OCI-LY1 (cell line): ENCODE measurements around the gene OR52K1.

Experiments
- EZH2 ChIP-seq: fragments of 200-600 bp; sonication (generic), shearing (Covaris generic); IDR thresholded peaks from 2 replicates; pipeline ENCODE4 v1.8.0; 2017; ENCODE audit warnings: borderline replicate concordance, mixed run types, mild to moderate bottlenecking, antibody characterized with exemption, low read length, moderate library complexity, mixed read lengths
- TF ChIP-seq, protein P1 (sequence below): fragments of 200-600 bp; sonication (generic), shearing (Covaris generic); IDR thresholded peaks from 2 replicates; pipeline ENCODE4 v1.5.1; 2017; ENCODE audit warnings: mild to moderate bottlenecking, antibody characterized with exemption, low read length, moderate library complexity, mixed read lengths

DNA sequence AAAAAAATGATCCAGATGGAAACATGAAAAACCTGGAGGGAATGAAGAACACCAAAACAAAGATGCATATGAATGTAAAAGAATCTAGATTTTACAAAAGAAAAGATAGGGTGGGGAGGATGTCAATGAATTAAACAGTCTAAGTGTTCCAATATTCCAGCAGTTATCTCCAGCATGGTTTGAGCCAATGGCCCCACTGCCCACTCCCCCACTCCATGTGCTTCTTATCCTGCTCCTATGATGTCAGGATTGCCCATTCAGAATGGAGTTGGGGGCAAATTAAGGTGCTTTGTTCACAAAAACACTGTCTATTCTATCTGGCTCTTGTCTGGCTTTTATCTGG lies 1.2 kb upstream of the OR52K1 start:
- TF ChIP-seq, protein P1, sequence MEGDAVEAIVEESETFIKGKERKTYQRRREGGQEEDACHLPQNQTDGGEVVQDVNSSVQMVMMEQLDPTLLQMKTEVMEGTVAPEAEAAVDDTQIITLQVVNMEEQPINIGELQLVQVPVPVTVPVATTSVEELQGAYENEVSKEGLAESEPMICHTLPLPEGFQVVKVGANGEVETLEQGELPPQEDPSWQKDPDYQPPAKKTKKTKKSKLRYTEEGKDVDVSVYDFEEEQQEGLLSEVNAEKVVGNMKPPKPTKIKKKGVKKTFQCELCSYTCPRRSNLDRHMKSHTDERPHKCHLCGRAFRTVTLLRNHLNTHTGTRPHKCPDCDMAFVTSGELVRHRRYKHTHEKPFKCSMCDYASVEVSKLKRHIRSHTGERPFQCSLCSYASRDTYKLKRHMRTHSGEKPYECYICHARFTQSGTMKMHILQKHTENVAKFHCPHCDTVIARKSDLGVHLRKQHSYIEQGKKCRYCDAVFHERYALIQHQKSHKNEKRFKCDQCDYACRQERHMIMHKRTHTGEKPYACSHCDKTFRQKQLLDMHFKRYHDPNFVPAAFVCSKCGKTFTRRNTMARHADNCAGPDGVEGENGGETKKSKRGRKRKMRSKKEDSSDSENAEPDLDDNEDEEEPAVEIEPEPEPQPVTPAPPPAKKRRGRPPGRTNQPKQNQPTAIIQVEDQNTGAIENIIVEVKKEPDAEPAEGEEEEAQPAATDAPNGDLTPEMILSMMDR = no peak
- TF ChIP-seq EZH2 = no peak
